ENCODE data around the gene NISCH. TPM values are rescaled to one million over a fixed set of nuclear protein-coding genes. Genes with fewer than 3 reads are reported as not detected.

Gene NISCH
- total RNA-seq, 1 experiment from 2014 or later: 60.4 TPM

DNA sequence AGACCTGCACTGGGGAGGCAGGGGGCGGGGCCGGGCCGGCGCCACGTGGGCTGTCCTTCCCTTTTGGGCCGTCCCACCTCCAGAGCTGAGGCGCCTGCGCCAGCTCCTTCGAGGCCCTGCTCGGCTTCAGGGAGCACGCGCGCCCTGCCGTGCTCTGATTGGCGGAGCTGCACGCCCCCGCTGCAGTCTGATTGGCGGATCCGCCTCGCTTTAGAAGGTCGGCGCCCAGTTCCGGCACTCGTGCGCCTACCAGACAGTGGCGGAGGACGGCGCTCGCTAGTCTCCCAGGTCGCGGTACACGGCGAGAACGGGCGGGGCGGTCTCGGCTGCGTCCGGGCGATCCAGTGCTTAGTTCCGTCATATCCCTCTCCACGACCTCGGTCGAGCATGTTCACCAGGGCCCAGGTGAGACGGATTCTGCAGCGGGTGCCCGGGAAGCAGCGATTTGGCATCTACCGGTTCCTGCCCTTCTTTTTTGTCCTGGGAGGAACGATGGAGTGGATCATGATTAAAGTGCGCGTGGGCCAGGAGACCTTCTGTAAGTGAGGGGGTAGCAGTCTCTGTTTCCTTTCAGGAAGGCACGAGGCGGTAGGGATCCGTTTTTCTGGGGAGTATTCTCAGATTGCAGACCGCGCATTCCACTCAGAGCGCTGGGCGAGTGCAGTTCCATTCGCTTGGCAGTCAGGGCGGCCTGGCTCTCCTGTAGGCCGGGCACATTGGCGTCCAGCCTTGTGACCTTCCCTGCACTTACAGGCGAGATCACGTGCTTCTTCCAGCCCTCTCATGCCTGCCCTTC lies 81.2 kb downstream of the NISCH start, which contains the start of gene UQCC5:
TSS of gene UQCC5 (plus strand) at position 237 of the 796 bp plus-strand sequence. CDS start at position 388, 151 bp downstream.
- peaks cover 73% of the 10 kb centered on the region for H3K79me2 ChIP-seq (ENCODE audit: low read length)
- peak within 1 kb of the TSS; percentile 48 for H3K27ac ChIP-seq (ENCODE audit: low read length)
- intact Hi-C loops (cut with micrococcal nuclease): loop anchor here (10.0 kb wide), 1 partner anchor 148 kb away; the partner anchor contains the start of genes GNL3 and PBRM1
- no peaks in the 10 kb centered on the region for H3K27me3 ChIP-seq (ENCODE audit: low read length)
- TSS peak; percentile 65 for BruUV-seq (replicated peaks)
- ChIA-PET CTCF (no interaction called here), POLR2A (ENCODE audit: unreplicated experiment) (interaction anchor here (0.5 to 0.9 kb wide), 6 partner anchors 31 to 361 kb away, joined by 3 to 5 read pairs (median 4); partner anchors contain the start of gene STIMATE)
- peak within 1 kb of the TSS; percentile 96 for H3K4me2 ChIP-seq (ENCODE audit: low read length)
- no peaks in the 10 kb centered on the region for H3K9me3 ChIP-seq (ENCODE audit: low read length)
- ATAC-seq (peak; percentile 82), DNase-seq (peak; percentile 99)
- peaks cover 15% of the 10 kb centered on the region; the same call in 1 of the 2 replicates for H3K36me3 ChIP-seq (ENCODE audit: low read depth, low read length)
- H3K4me3 ChIP-seq (ENCODE audit: low read length): peak within 1 kb of the TSS; percentile 90
- H4K20me1 ChIP-seq (ENCODE audit: low read length): peaks cover 28% of the 10 kb centered on the region
- H3F3A ChIP-seq (ENCODE audit: low read length, unreplicated experiment): no peaks in the 10 kb centered on the region
- H2AFZ ChIP-seq (ENCODE audit: low read length): peak within 1 kb of the TSS; percentile 78
- H3K9ac ChIP-seq (ENCODE audit: low read length): peak within 1 kb of the TSS; percentile 92
- peaks cover 46% of the 10 kb centered on the region for H3K4me1 ChIP-seq (ENCODE audit: insufficient read depth, low read length)
- no peaks in the 10 kb centered on the region for H3K9me2 ChIP-seq (replicated peaks; ENCODE audit: low read length)
- TF ChIP-seq, protein P1, sequence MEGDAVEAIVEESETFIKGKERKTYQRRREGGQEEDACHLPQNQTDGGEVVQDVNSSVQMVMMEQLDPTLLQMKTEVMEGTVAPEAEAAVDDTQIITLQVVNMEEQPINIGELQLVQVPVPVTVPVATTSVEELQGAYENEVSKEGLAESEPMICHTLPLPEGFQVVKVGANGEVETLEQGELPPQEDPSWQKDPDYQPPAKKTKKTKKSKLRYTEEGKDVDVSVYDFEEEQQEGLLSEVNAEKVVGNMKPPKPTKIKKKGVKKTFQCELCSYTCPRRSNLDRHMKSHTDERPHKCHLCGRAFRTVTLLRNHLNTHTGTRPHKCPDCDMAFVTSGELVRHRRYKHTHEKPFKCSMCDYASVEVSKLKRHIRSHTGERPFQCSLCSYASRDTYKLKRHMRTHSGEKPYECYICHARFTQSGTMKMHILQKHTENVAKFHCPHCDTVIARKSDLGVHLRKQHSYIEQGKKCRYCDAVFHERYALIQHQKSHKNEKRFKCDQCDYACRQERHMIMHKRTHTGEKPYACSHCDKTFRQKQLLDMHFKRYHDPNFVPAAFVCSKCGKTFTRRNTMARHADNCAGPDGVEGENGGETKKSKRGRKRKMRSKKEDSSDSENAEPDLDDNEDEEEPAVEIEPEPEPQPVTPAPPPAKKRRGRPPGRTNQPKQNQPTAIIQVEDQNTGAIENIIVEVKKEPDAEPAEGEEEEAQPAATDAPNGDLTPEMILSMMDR (conservative IDR thresholded peaks at IDR 0.05; ENCODE audit: low read depth, low read length): no peak
- TF ChIP-seq EZH2 (IDR thresholded peaks at IDR 0.05; ENCODE audit: low read length, unreplicated experiment) (no peak), EZH2phosphoT487 (IDR thresholded peaks at IDR 0.05; ENCODE audit: borderline replicate concordance, low read length) (no peak)

DNA sequence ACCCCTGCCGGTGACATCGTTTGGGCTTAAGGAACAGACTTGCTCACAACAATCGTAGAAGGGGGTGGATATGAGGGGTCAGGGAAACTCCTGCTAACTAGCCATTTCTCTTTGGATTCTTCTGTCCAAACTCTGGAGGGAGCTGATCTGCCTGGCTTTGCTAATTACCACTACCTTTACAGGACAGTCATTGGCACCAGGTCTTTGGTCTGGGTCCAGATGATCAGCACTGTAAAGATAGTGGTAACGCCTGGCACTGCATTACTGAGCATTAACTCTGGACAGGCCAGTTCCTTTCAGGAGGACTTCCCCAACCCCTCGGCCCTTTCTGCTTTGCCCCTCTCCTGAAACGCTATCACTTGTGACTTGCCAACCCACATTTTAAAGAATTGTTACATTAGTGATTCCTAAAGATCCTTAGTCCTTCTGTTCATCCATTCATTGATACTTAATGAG lies 81.8 kb downstream of the NISCH start:
- Histone ChIP-seq H3K27ac (ENCODE audit: low read length) (peak overlapping the region; percentile 48), H3K27me3 (ENCODE audit: low read length) (no peaks in the 10 kb centered on the region), H3K4me2 (ENCODE audit: low read length) (peak overlapping the region; percentile 96), H3K4me1 (ENCODE audit: insufficient read depth, low read length) (peaks cover 39% of the 10 kb centered on the region), H4K20me1 (ENCODE audit: low read length) (peaks cover 24% of the 10 kb centered on the region), H3K79me2 (ENCODE audit: low read length) (peaks cover 72% of the 10 kb centered on the region), H3K9me2 (replicated peaks; ENCODE audit: low read length) (no peaks in the 10 kb centered on the region), H3F3A (ENCODE audit: low read length, unreplicated experiment) (no peaks in the 10 kb centered on the region), H2AFZ (ENCODE audit: low read length) (peak overlapping the region; percentile 78; the same call in 1 of the 2 replicates), H3K36me3 (ENCODE audit: low read depth, low read length) (peaks cover 18% of the 10 kb centered on the region; the same call in 1 of the 2 replicates), H3K9ac (ENCODE audit: low read length) (peak overlapping the region; percentile 92), H3K4me3 (ENCODE audit: low read length) (peak overlapping the region; percentile 90), H3K9me3 (ENCODE audit: low read length) (no peaks in the 10 kb centered on the region)
- TF ChIP-seq, protein P1 (conservative IDR thresholded peaks at IDR 0.05; ENCODE audit: low read depth, low read length): no peak
- TF ChIP-seq EZH2 (IDR thresholded peaks at IDR 0.05; ENCODE audit: low read length, unreplicated experiment) (no peak), EZH2phosphoT487 (IDR thresholded peaks at IDR 0.05; ENCODE audit: borderline replicate concordance, low read length) (no peak)
- ATAC-seq (no peak), DNase-seq (peak; percentile 29)
- ChIA-PET POLR2A (ENCODE audit: unreplicated experiment) (no interaction called here), CTCF (interaction anchor here (0.7 kb wide), 1 partner anchor 14 kb away, joined by 4 read pairs; no protein-coding TSS in a partner anchor)
- no TSS peak for BruUV-seq (replicated peaks)
- intact Hi-C loops (cut with micrococcal nuclease): loop anchor here (10.0 kb wide), 1 partner anchor 148 kb away; the partner anchor contains the start of genes GNL3 and PBRM1

Measured in PC-3 (cell line).